Activated CD8-positive, alpha-beta memory T cell treated with anti-CD3 and anti-CD28 coated beads, Interleukin-2, amount 50 U/mL, for 24 hours (primary cell): ENCODE results near the gene ABHD12.

ENCODE experiments used
- DNase-seq: peaks from one replicate; pipeline ENCODE4 v3.0.0-alpha.2; 2020; ENCODE audit errors: extremely low read depth

Gene ABHD12

DNA sequence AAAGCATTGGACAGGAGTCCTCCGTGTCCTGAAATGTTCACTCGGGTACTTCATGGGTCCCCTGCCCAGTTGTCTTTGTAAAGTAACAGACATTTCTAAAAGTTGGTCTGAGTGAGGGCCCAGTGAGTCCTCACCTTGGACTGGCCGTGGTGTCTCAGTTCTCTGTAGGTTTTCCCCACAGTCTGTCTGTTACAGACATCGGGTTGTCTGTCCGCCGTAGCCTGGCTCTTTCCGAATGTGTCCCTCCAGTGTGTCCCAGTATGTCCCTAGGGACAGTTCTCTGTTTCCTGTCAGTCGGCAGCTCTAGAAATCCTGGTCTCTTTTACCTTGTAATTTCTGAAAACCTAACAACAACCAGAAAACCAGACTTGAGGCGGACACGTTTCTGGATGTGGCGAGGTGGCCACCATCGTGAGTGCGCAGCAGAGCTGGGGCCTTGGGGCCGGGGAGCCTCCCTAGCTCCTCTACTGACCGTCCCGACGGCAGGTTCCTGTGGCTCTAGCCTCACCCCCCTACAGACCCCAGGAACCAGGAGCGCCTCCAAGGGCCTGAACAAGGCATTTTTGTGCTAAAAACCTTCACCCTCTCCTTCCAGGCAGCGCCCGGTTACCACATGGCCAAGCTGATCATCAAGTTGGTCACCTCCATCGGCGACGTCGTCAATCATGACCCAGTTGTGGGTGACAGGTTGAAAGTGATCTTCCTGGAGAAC lies 100.6 kb downstream of the ABHD12 start:
- no peak for DNase-seq

DNA sequence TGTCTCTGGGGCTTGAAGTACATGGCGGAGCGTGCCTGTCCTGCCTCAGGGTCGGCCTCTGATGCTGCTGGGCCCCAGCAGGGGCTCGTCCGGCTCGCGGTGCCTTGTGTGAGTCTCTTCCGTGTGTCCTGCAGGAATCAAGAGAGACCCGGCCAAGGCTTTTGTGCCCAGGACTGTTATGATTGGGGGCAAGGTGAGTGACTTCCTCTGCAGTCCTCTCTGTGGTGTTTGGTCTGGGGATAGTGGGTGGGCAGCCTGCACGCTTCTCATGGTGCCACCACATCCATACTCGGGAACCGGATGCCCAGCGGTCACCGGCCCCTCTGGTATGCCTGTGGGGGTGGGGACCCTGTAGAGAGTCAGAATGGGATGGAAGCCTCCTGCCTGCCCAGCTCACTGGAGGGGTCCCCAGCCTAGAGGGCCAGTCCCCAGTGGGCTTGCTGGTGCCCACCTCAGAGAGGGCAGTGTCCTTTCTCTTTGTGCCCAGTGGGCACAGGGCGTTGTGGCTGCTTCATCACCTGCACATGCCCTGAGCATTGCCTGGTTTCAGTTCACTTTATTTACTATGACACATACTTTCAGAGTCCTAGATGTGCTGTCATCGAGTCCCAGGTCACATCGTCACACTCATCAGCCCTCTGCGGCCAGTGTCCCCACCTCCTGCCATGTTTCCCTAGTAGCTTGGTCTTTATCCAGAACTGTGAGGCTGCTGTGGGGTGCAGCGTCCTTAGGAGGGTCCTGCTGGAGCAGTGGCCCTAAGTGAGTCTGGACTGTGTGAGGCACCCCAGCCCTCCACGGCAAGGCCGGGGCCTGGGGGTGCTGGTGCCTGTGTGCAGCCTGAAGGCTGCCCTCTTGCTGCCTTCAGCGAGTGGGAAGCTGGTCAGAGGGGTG lies 102.1 kb downstream of the ABHD12 start:
- no peak for DNase-seq

GRCh38 chr20:25287631-25288290 lies 102.9 kb downstream of the ABHD12 start:
- DNase-seq = no peak

DNA sequence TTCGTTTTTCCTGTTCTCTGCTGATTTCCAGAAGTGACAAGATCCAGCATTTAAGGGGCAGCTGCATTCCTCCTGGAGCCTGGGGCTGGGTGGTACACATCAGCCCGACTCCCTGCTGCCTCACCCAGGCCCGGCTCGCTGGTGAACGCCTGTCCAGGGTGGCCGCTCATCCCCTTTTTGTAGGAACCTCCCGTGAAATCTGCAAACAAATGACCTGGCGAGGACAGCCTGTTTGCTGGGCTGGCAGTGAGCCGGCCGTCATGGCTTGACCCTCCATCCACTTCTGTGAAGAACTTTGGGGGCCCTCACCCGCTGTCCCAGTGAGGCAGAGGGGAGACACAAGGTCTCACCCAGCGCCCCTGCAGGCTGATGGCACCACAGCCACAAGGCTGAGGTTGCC lies 103.7 kb downstream of the ABHD12 start:
- no peak for DNase-seq

- DNase-seq = no peak
Observed at GRCh38 chr20:25285856-25286798, 104.5 kb downstream of the ABHD12 start.

DNA sequence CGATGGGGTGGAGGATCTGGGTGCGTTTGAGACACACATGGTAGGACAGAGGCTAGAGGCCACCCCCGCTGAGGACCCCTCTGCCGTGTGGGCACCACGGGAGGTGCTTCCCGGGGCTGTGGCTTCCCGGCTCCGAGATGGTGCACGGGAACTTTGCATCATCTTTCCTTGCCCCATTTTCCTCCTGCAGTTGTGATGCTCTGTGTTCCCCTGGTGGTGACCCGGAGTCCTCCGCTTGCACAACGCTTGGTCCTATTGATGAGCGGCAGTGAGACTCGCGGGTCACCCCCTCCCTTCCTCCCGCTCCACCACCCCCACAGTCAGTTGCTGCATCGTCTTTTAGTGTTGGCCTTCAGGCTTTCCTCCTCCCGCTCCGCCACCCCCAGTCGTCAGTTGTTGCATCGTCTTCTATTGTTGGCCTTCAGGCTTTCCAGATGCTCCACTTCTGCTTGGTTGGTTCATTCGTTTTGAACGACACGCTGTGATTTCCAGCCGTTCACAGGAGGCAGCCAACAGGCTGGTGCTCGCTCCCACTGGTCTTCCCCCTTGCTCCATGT lies 105.5 kb downstream of the ABHD12 start:
- DNase-seq = no peak

DNA sequence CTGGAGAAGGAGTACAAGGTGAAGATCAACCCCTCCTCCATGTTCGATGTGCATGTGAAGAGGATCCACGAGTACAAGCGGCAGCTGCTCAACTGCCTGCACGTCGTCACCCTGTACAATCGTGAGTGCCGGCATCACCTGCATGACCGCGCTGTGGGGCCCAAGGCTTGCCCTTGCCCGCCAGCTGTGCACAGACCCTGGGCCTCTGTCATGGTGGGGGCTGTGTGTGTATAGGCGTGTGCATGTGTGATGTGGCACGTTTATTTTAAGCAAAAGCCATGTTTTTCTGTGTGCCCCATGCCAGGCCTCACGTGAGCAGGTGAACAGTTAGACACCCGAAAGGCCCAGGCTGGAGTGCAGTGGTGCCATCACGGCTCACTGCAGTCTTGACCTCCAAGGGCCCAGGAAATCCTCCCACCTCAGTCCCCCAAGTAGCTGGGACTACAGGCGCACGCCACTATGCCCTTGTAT lies 106.5 kb downstream of the ABHD12 start:
- DNase-seq = no peak

GRCh38 chr20:25283221-25283951 lies 107.2 kb downstream of the ABHD12 start:
- DNase-seq = no peak

- DNase-seq = no peak
Observed at GRCh38 chr20:25282796-25283195, 107.8 kb downstream of the ABHD12 start.

GRCh38 chr20:25282034-25282781 lies 108.4 kb downstream of the ABHD12 start:
- DNase-seq = no peak

GRCh38 chr20:25281541-25281991 lies 109.1 kb downstream of the ABHD12 start:
- no peak for DNase-seq

GRCh38 chr20:25280574-25281535 lies 109.8 kb downstream of the ABHD12 start:
- no peak for DNase-seq

GRCh38 chr20:25280051-25280573 lies 110.5 kb downstream of the ABHD12 start:
- no peak for DNase-seq

- DNase-seq = no peak
Observed at GRCh38 chr20:25279403-25279802, 111.2 kb downstream of the ABHD12 start.

DNA sequence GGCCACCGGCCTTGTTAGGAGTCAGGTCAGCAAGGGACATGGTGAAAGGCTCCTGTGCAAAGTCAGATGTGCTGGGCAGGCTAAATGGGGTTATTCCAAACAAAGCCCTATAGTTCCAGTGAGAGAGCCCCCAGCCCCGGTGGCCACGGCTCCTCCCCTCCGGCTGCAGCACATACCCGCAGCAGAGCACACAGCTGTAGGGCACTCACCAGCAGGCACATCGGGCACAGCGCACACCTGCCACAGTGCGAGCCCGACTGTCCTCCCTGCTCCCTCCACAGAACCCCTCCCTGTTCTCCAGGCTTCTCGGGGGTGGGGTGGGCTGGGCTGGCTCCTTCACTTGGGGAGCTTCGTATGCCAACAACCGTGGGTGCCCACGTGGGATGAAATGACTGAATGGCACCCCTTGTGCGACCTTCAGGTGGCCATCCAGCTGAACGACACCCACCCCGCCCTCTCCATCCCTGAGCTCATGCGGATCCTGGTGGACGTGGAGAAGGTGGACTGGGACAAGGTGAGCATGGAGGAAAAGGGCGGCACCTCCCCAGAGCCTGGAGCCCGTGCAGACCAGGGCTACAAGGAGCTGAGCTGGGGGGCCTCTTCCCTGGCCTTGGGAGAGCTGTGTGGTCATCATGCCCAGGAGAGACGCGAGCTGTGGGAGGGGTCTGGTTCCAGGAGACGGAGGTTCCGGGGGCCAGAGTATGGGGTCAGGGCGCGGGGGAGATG lies 111.8 kb downstream of the ABHD12 start:
- no peak for DNase-seq

DNA sequence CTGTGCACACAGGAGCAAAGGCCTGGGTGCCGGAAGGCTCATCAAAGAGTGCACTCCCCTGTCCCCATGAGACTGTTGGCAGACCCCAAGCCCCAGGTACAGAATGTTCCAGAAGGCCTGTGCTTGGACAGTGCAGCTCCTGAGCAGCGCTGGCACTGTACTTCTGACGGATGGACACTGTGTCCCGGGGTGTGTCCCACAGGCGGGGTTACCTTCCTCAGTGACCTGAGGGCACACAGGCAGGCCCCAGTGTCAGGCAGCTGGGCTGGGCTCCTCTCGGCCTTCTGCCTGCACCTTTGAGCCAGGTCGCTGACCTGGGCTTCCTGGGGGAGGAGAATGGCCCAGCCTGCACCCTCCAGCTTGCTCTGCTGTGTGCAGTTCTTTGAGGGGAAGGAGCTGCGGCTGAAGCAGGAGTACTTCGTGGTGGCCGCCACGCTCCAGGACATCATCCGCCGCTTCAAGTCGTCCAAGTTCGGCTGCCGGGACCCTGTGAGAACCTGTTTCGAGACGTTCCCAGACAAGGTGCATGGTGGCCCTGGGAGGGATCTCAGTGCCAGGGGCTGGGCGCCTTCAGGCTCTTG lies 112.6 kb downstream of the ABHD12 start:
- DNase-seq = no peak
